GM23248 (cell line): ENCODE data around the gene NPBWR2. TPM values are rescaled to one million over a fixed set of nuclear protein-coding genes. Genes with fewer than 3 reads are reported as not detected.

Experiments used
- DNase-seq: peaks from one replicate; pipeline ENCODE4 v3.0.0-alpha.2; 2015
- H2AFZ ChIP-seq: fragments of 200-600 bp; sonication (generic); 2 replicates; pipeline ENCODE4 v1.6.1; 2016; ENCODE audit warnings: antibody characterized with exemption
- H3F3A ChIP-seq: fragments of 200-600 bp; sonication (generic); 2 replicates; pipeline ENCODE4 v1.6.1; 2016; ENCODE audit warnings: mild to moderate bottlenecking, antibody characterized with exemption, mixed run types; ENCODE audit not compliant: insufficient read depth
- H3K27ac ChIP-seq: fragments of 200-600 bp; sonication (generic); 2 replicates; pipeline ENCODE4 v1.5.1; 2016; ENCODE audit warnings: mild to moderate bottlenecking
- H3K27me3 ChIP-seq: fragments of 200-600 bp; sonication (generic); replicated peaks from 2 replicates; pipeline ENCODE4 v1.6.1; 2016; ENCODE audit warnings: mild to moderate bottlenecking; ENCODE audit not compliant: insufficient read depth
- H3K36me3 ChIP-seq: fragments of 200-600 bp; sonication (generic); 2 replicates; pipeline ENCODE4 v1.6.1; 2016; ENCODE audit warnings: low read depth, mild to moderate bottlenecking
- H3K4me1 ChIP-seq: fragments of 200-600 bp; sonication (generic); 2 replicates; pipeline ENCODE4 v1.6.1; 2016; ENCODE audit warnings: mild to moderate bottlenecking; ENCODE audit not compliant: insufficient read depth
- H3K4me2 ChIP-seq: fragments of 200-600 bp; sonication (generic); one replicate; pipeline ENCODE4 v1.6.1; 2016; ENCODE audit warnings: mild to moderate bottlenecking; ENCODE audit not compliant: unreplicated experiment
- H3K4me3 ChIP-seq: fragments of 200-600 bp; sonication (generic); 2 replicates; pipeline ENCODE4 v1.5.1; 2016; ENCODE audit warnings: mild to moderate bottlenecking
- H3K79me2 ChIP-seq: fragments of 200-600 bp; sonication (generic); 2 replicates; pipeline ENCODE4 v1.6.1; 2016; ENCODE audit warnings: mild to moderate bottlenecking; ENCODE audit not compliant: insufficient read depth
- H3K9ac ChIP-seq: fragments of 200-600 bp; sonication (generic); 2 replicates; pipeline ENCODE4 v1.6.1; 2016; ENCODE audit warnings: mild to moderate bottlenecking
- H3K9me2 ChIP-seq: fragments of 200-600 bp; sonication (generic); 2 replicates; pipeline ENCODE4 v1.6.1; 2016; ENCODE audit warnings: mixed run types, mild to moderate bottlenecking, moderate library complexity; ENCODE audit not compliant: insufficient read depth
- H3K9me3 ChIP-seq: fragments of 200-600 bp; sonication (generic); one replicate; pipeline ENCODE4 v1.6.1; 2017; ENCODE audit warnings: low read depth
- H4K20me1 ChIP-seq: fragments of 200-600 bp; sonication (generic); 2 replicates; pipeline ENCODE4 v1.6.0; 2016; ENCODE audit not compliant: insufficient read depth
- EZH2 ChIP-seq: fragments of 200-600 bp; sonication (generic); IDR thresholded peaks from 2 replicates; pipeline ENCODE4 v1.6.1; 2018; ENCODE audit warnings: antibody characterized with exemption, mild to moderate bottlenecking; ENCODE audit not compliant: insufficient read depth, poor library complexity, severe bottlenecking
- EZH2phosphoT487 ChIP-seq: fragments of 200-600 bp; sonication (generic); IDR thresholded peaks from 2 replicates; pipeline ENCODE4 v1.6.1; 2018; ENCODE audit warnings: antibody characterized with exemption, moderate library complexity, mild to moderate bottlenecking, low read depth; ENCODE audit not compliant: insufficient read depth
- WGBS, 2 experiments: methylation state at CpG; one replicate each; pipeline ENCODE4 v1.1.6; 2015 to 2017; ENCODE audit warnings: low lambda C conversion rate in 2 of 2, low coverage in 1 of 2; ENCODE audit errors: missing lambda C conversion rate in 2 of 2; 5-methylcytosine and 5-hydroxymethylcytosine counted together
- in situ Hi-C: fragments of 300-500 bp; cut with MboI; formaldehyde crosslinking; loops from 2 replicates; pipeline ENCODE4 v1.15.0; 2020
- polyA plus RNA-seq: library from polyadenylated mRNA; unstranded; fragments of >200 nt; fragmentation: Nextera tagmentation; extraction: Ambion mirVana; gene quantifications from 2 replicates; pipeline ENCODE4 v1.2.1, GENCODE V29; 2016
- total RNA-seq: library from RNA; depleted of rRNA; stranded (reverse); fragments of >200 nt; shearing (Covaris generic); gene quantifications from 2 replicates; pipeline ENCODE4 v1.2.3, GENCODE V29; 2014

NPBWR2 gene
- total and polyA plus RNA-seq, 2 experiments from 2014 or later, result not detected

- H3K4me1 ChIP-seq, result 0 out of 2 replicates have a peak, but pooled peaks cover 5% of the 10 kb centered on the region
- H3K36me3 ChIP-seq, result no peaks in the 10 kb centered on the region
- H3K9ac ChIP-seq, result no peak overlapping the region
- no peaks in the 10 kb centered on the region for H3K9me3 ChIP-seq
- H3K27ac ChIP-seq, result no peak overlapping the region
- H4K20me1 ChIP-seq, result no peaks in the 10 kb centered on the region
- 76 to 80% methylated on average over 12 of the region's 12 CpGs for WGBS, 2 experiments
- TF ChIP-seq EZH2phosphoT487 (no peak), EZH2 (no peak)
- DNase-seq, result no peak
- H2AFZ ChIP-seq, result no peak overlapping the region
- no peak overlapping the region for H3K4me2 ChIP-seq
- no peak overlapping the region for H3K4me3 ChIP-seq
- H3K9me2 ChIP-seq, result no peaks in the 10 kb centered on the region
- H3F3A ChIP-seq, result no peaks in the 10 kb centered on the region
- in situ Hi-C loops, result no loop called here
- H3K79me2 ChIP-seq, result 0 out of 2 replicates have a peak, but pooled peaks cover 3% of the 10 kb centered on the region
- H3K27me3 ChIP-seq, result no peaks in the 10 kb centered on the region
Measured at GRCh38 chr20:64058536-64058935, 48.8 kb downstream of the NPBWR2 start.

GRCh38 chr20:64057628-64058498 lies 49.5 kb downstream of the NPBWR2 start:
- Histone ChIP-seq H2AFZ (no peak overlapping the region), H3K27ac (no peak overlapping the region), H3K4me3 (no peak overlapping the region), H3K36me3 (no peaks in the 10 kb centered on the region), H3K9me3 (no peaks in the 10 kb centered on the region), H3K9ac (no peak overlapping the region), H3K4me1 (0 out of 2 replicates have a peak, but pooled peaks cover 5% of the 10 kb centered on the region), H4K20me1 (no peaks in the 10 kb centered on the region), H3K79me2 (no peaks in the 10 kb centered on the region), H3K9me2 (no peaks in the 10 kb centered on the region), H3K27me3 (no peaks in the 10 kb centered on the region), H3K4me2 (no peak overlapping the region), H3F3A (no peaks in the 10 kb centered on the region)
- in situ Hi-C loops, result no loop called here
- WGBS, 2 experiments, result 27 to 30% methylated on average over 28 to 33 of the region's 33 CpGs
- peak; percentile 69 for DNase-seq
- no peak for TF ChIP-seq EZH2phosphoT487
- TF ChIP-seq EZH2, result no peak

- no peaks in the 10 kb centered on the region for H3F3A ChIP-seq
- no peak overlapping the region for H3K27ac ChIP-seq
- no peak for DNase-seq
- no peaks in the 10 kb centered on the region for H3K79me2 ChIP-seq
- H3K9ac ChIP-seq, result no peak overlapping the region
- no peak overlapping the region for H3K4me3 ChIP-seq
- H2AFZ ChIP-seq, result no peak overlapping the region
- no peaks in the 10 kb centered on the region for H3K9me2 ChIP-seq
- in situ Hi-C loops, result no loop called here
- no peak for TF ChIP-seq EZH2
- TF ChIP-seq EZH2phosphoT487, result no peak
- H3K4me2 ChIP-seq, result no peak overlapping the region
- H3K36me3 ChIP-seq, result no peaks in the 10 kb centered on the region
- no peaks in the 10 kb centered on the region for H4K20me1 ChIP-seq
- WGBS, 2 experiments, result 60 to 71% methylated on average over 33 to 39 of the region's 39 CpGs
- no peaks in the 10 kb centered on the region for H3K27me3 ChIP-seq
- no peaks in the 10 kb centered on the region for H3K9me3 ChIP-seq
- no peaks in the 10 kb centered on the region for H3K4me1 ChIP-seq
Measured at GRCh38 chr20:64056889-64057627, 50.3 kb downstream of the NPBWR2 start.

GRCh38 chr20:64056639-64056888 lies 50.8 kb downstream of the NPBWR2 start:
- no peaks in the 10 kb centered on the region for H3F3A ChIP-seq
- no peaks in the 10 kb centered on the region for H4K20me1 ChIP-seq
- H3K4me2 ChIP-seq, result no peak overlapping the region
- H3K9ac ChIP-seq, result no peak overlapping the region
- H3K36me3 ChIP-seq, result no peaks in the 10 kb centered on the region
- no peaks in the 10 kb centered on the region for H3K9me2 ChIP-seq
- no peak for TF ChIP-seq EZH2phosphoT487
- TF ChIP-seq EZH2, result no peak
- no peak overlapping the region for H3K27ac ChIP-seq
- no peak overlapping the region for H3K4me3 ChIP-seq
- DNase-seq, result no peak
- H3K4me1 ChIP-seq, result no peaks in the 10 kb centered on the region
- no peaks in the 10 kb centered on the region for H3K27me3 ChIP-seq
- WGBS, 2 experiments, result 57 to 74% methylated on average over 6 to 7 of the region's 7 CpGs
- H3K79me2 ChIP-seq, result no peaks in the 10 kb centered on the region
- no peaks in the 10 kb centered on the region for H3K9me3 ChIP-seq
- no peak overlapping the region for H2AFZ ChIP-seq
- in situ Hi-C loops, result no loop called here
